Upper lobe of left lung (tissue), 4 donors: ENCODE results near the gene RPS6KA2.

Experiments used
- EP300 ChIP-seq, 4 donors: sonication (generic); formaldehyde crosslinking; IDR thresholded peaks; one replicate each; pipeline ENCODE4 v1.5.1; 2017; ENCODE audit warnings: antibody characterized with exemption in 4 of 4, control low read depth in 2 of 4
- POLR2A ChIP-seq, 4 donors: fragments of 450-650 bp; IDR thresholded peaks; one replicate each; pipeline ENCODE4 v1.5.1; 2016 to 2017; ENCODE audit warnings: antibody characterized with exemption in 4 of 4, mild to moderate bottlenecking in 2 of 4
- POLR2AphosphoS5 ChIP-seq, 2 donors: sonication (generic); formaldehyde crosslinking; IDR thresholded peaks; one replicate each; pipeline ENCODE4 v1.5.1; 2017; ENCODE audit warnings: antibody characterized with exemption in 2 of 2
- TF ChIP-seq, protein P1 (sequence below), 6 experiments: fragments of 450-650 bp in 4 of 6; fragments of 200-600 bp in 2 of 6; sonication (generic) in 2 of 6; IDR thresholded peaks; one replicate each; pipeline ENCODE4 v1.5.1; 2016 to 2019; ENCODE audit warnings: antibody characterized with exemption in 6 of 6

- TF ChIP-seq, protein P1, sequence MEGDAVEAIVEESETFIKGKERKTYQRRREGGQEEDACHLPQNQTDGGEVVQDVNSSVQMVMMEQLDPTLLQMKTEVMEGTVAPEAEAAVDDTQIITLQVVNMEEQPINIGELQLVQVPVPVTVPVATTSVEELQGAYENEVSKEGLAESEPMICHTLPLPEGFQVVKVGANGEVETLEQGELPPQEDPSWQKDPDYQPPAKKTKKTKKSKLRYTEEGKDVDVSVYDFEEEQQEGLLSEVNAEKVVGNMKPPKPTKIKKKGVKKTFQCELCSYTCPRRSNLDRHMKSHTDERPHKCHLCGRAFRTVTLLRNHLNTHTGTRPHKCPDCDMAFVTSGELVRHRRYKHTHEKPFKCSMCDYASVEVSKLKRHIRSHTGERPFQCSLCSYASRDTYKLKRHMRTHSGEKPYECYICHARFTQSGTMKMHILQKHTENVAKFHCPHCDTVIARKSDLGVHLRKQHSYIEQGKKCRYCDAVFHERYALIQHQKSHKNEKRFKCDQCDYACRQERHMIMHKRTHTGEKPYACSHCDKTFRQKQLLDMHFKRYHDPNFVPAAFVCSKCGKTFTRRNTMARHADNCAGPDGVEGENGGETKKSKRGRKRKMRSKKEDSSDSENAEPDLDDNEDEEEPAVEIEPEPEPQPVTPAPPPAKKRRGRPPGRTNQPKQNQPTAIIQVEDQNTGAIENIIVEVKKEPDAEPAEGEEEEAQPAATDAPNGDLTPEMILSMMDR (IDR thresholded peaks at IDR 0.05): no peak
- no peak for TF ChIP-seq POLR2A (IDR thresholded peaks at IDR 0.05)
- no peak for TF ChIP-seq POLR2AphosphoS5 (IDR thresholded peaks at IDR 0.05)
- TF ChIP-seq EP300 (IDR thresholded peaks at IDR 0.05): no peak
These were observed 67.8 kb downstream of the RPS6KA2 start for GRCh38 chr6:166559211-166559610.
